Measurements from ENCODE around the gene DTX3L. TPM values are rescaled to one million over a fixed set of nuclear protein-coding genes. Genes with fewer than 3 reads are reported as not detected.

Gene DTX3L
- total RNA-seq, 1 experiment from 2014 or later: 11.1 TPM

GRCh38 chr3:122533480-122533879, 30.7 kb upstream of the DTX3L start:
- no TSS peak for BruUV-seq (replicated peaks)
- Histone ChIP-seq H3K79me2 (ENCODE audit: low read length) (no peaks in the 10 kb centered on the region), H2AFZ (ENCODE audit: low read length) (no peak overlapping the region), H4K20me1 (ENCODE audit: low read length) (no peaks in the 10 kb centered on the region), H3K9ac (ENCODE audit: low read length) (no peak overlapping the region), H3K9me3 (ENCODE audit: low read length) (no peaks in the 10 kb centered on the region), H3F3A (ENCODE audit: low read length, unreplicated experiment) (peaks cover 5% of the 10 kb centered on the region), H3K9me2 (replicated peaks; ENCODE audit: low read length) (no peaks in the 10 kb centered on the region), H3K4me3 (ENCODE audit: low read length) (no peak overlapping the region), H3K36me3 (ENCODE audit: low read depth, low read length) (no peaks in the 10 kb centered on the region), H3K27ac (ENCODE audit: low read length) (peak overlapping the region; percentile 72), H3K27me3 (ENCODE audit: low read length) (no peaks in the 10 kb centered on the region), H3K4me1 (ENCODE audit: insufficient read depth, low read length) (peaks cover 29% of the 10 kb centered on the region), H3K4me2 (ENCODE audit: low read length) (peak overlapping the region; percentile 51)
- ChIA-PET POLR2A (ENCODE audit: unreplicated experiment) (interaction anchor here (1.1 kb wide), 1 partner anchor 19 kb away, joined by 3 read pairs; the partner anchor contains the start of gene KPNA1), CTCF (no interaction called here)
- ATAC-seq (peak; percentile 5), DNase-seq (no peak)
- TF ChIP-seq EZH2phosphoT487 (IDR thresholded peaks at IDR 0.05; ENCODE audit: borderline replicate concordance, low read length) (no peak), EZH2 (IDR thresholded peaks at IDR 0.05; ENCODE audit: low read length, unreplicated experiment) (no peak), CTCF (conservative IDR thresholded peaks at IDR 0.05; ENCODE audit: low read depth, low read length) (no peak)
- intact Hi-C loops (cut with micrococcal nuclease): no loop called here

GRCh38 chr3:122533931-122534334, 30.2 kb upstream of the DTX3L start:
- Histone ChIP-seq H3K9me3 (ENCODE audit: low read length) (no peaks in the 10 kb centered on the region), H3K4me1 (ENCODE audit: insufficient read depth, low read length) (peaks cover 29% of the 10 kb centered on the region), H2AFZ (ENCODE audit: low read length) (no peak overlapping the region), H3K36me3 (ENCODE audit: low read depth, low read length) (no peaks in the 10 kb centered on the region), H3K4me2 (ENCODE audit: low read length) (peak overlapping the region; percentile 51), H3F3A (ENCODE audit: low read length, unreplicated experiment) (peaks cover 5% of the 10 kb centered on the region), H3K79me2 (ENCODE audit: low read length) (no peaks in the 10 kb centered on the region), H3K4me3 (ENCODE audit: low read length) (no peak overlapping the region), H3K27ac (ENCODE audit: low read length) (peak overlapping the region; percentile 72), H3K9me2 (replicated peaks; ENCODE audit: low read length) (no peaks in the 10 kb centered on the region), H3K9ac (ENCODE audit: low read length) (no peak overlapping the region), H4K20me1 (ENCODE audit: low read length) (no peaks in the 10 kb centered on the region), H3K27me3 (ENCODE audit: low read length) (no peaks in the 10 kb centered on the region)
- peak; percentile 100 for DNase-seq
- BruUV-seq (replicated peaks): no TSS peak
- POLR2A ChIA-PET (ENCODE audit: unreplicated experiment): interaction anchor here (1.1 kb wide), 1 partner anchor 19 kb away, joined by 3 read pairs; the partner anchor contains the start of gene KPNA1
- intact Hi-C loops (cut with micrococcal nuclease): loop anchor here (1.0 to 2.0 kb wide), 2 partner anchors 21 to 75 kb away; no protein-coding TSS in a partner anchor
- peak; percentile 100 for ATAC-seq
- TF ChIP-seq EZH2phosphoT487 (IDR thresholded peaks at IDR 0.05; ENCODE audit: borderline replicate concordance, low read length) (no peak), EZH2 (IDR thresholded peaks at IDR 0.05; ENCODE audit: low read length, unreplicated experiment) (no peak), CTCF (conservative IDR thresholded peaks at IDR 0.05; ENCODE audit: low read depth, low read length) (no peak)
- CTCF ChIA-PET: interaction anchor here (0.6 kb wide), 1 partner anchor 73 kb away, joined by 3 read pairs; no protein-coding TSS in a partner anchor

- Histone ChIP-seq H3K79me2 (ENCODE audit: low read length) (no peaks in the 10 kb centered on the region), H3F3A (ENCODE audit: low read length, unreplicated experiment) (peaks cover 5% of the 10 kb centered on the region), H3K4me3 (ENCODE audit: low read length) (no peak overlapping the region), H3K4me1 (ENCODE audit: insufficient read depth, low read length) (peaks cover 29% of the 10 kb centered on the region), H2AFZ (ENCODE audit: low read length) (no peak overlapping the region), H3K9me3 (ENCODE audit: low read length) (no peaks in the 10 kb centered on the region), H3K4me2 (ENCODE audit: low read length) (no peak overlapping the region), H3K27me3 (ENCODE audit: low read length) (no peaks in the 10 kb centered on the region), H3K36me3 (ENCODE audit: low read depth, low read length) (0 out of 2 replicates have a peak, but pooled peaks cover 3% of the 10 kb centered on the region), H3K27ac (ENCODE audit: low read length) (no peak overlapping the region), H3K9me2 (replicated peaks; ENCODE audit: low read length) (no peaks in the 10 kb centered on the region), H4K20me1 (ENCODE audit: low read length) (no peaks in the 10 kb centered on the region), H3K9ac (ENCODE audit: low read length) (no peak overlapping the region)
- POLR2A ChIA-PET (ENCODE audit: unreplicated experiment): interaction anchor here (0.5 kb wide), 1 partner anchor 102 kb away, joined by 3 read pairs; no protein-coding TSS in a partner anchor
- DNase-seq: no peak
- CTCF ChIA-PET: no interaction called here
- TF ChIP-seq EZH2 (IDR thresholded peaks at IDR 0.05; ENCODE audit: low read length, unreplicated experiment) (no peak), CTCF (conservative IDR thresholded peaks at IDR 0.05; ENCODE audit: low read depth, low read length) (no peak), EZH2phosphoT487 (IDR thresholded peaks at IDR 0.05; ENCODE audit: borderline replicate concordance, low read length) (no peak)
- intact Hi-C loops (cut with micrococcal nuclease): loop anchor here (2.0 kb wide), 1 partner anchor 19 kb away; no protein-coding TSS in a partner anchor
- BruUV-seq (replicated peaks): no TSS peak
- ATAC-seq: no peak
Measured at GRCh38 chr3:122535964-122536631, 28.0 kb upstream of the DTX3L start.

All from PC-3 (cell line).